HG02852 (cell line): ENCODE results near the gene COQ4.

ENCODE experiments used
- ATAC-seq: cut with Tn5 transposase; IDR thresholded peaks from one replicate; pipeline ENCODE4 v1.9.1; 2021; ENCODE audit warnings: mild to moderate bottlenecking, moderate library complexity; ENCODE audit not compliant: unreplicated experiment

COQ4 gene

DNA sequence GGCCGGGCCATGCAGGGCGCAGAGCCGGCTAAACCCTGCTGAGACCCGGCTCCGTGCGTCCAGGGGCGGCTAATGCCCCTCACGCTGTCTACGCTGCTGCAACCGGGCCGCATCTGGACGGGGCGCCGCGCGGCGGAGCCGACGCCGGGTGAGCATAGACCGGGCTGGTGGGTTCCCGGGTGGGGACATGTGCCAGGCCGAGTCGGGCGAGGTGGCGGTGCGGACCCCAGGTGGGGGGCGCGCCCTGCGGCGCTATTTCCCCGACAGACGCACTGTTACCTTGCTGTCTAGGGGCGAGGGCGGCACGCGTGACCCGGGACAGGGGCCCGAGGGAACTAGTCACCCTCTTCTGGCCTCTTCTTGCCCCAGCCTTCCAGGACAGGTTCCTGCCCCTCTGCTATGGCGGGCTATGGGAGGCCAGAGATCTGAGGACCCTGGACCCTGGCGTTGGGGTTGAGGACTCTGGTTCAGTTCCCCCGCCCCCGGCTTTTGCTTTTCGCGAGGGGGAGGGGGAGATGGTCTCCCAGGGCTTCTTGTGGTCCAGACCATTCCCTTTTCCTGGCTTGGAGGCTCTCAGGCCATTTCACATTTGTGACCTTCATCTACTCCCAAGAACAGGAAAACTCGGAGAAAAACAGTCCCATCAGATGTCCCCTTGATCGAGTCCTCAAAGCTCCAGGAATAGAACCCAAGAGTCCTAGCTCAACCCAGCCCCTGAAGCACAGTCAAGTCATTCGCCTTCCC is 18.2 kb downstream of the COQ4 start:
- no peak for ATAC-seq

DNA sequence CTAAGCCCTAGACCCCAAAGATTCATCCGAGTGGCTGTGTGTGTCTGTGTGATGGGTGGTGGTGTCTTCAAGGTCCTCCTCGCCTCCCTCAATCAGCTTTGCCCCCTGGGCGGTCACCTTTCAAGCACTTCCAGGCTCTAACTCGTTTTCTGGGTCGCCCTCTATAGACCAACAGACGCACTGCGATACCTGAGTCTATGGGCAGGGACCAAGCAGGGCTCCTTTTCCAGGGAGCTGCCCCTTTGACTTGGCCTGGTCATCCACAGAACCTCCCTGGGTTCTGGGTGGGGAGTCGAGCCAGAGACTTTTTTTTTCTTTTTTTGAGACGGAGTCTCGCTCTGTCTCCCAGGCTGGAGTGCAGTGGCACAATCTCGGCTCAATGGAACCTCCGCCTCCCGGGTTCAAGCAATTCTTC is 18.8 kb downstream of the COQ4 start:
- no peak for ATAC-seq

DNA sequence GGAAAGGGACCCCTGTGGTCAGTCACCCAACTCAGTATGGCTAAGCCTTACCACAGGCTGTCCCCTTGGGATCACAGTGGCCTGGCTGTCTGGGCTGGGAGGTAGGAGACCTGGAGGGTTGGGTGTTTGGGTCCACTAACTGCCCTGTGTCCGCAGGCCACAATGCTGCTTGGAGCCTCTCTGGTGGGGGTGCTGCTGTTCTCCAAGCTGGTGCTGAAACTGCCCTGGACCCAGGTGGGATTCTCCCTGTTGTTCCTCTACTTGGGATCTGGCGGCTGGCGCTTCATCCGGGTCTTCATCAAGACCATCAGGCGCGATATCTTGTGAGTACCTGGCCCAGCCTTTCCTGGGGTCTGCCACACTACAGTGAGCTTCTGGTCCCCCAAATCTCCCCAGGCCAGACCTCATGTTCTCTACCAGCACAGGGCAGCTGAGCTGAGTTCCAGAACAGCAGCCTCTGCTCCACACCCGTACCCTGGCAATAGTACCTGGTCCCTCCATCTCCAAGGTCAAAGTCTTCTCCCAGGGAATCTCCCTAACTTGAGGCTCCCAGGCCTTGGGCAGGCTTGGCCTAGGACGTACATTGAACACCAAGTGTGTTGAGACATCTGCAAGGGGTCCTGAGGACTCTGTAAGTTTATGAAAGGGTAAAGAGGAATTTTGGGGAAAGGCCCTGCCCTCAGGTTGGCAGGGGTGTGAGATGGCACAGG is 20.5 kb downstream of the COQ4 start:
- ATAC-seq, result no peak

DNA sequence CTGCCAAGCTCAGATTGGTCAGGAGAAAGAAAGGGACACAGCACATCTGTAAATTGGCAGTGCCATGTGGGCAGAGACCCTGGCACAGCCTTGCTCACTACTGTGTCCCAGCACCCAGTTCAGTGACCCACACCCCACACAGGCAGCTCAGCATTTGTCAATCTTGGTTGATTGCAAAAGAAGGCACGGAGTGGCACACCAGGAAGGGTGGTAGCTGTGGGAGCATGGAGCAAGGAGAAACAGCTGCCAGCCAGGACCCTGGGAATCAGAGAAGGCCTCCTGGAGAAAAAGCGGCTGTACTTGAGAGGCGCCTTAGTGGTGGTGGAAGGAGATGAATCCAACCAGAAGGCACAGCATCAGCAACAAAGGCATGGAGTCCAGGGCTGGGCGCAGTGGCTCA is 21.2 kb downstream of the COQ4 start:
- no peak for ATAC-seq

DNA sequence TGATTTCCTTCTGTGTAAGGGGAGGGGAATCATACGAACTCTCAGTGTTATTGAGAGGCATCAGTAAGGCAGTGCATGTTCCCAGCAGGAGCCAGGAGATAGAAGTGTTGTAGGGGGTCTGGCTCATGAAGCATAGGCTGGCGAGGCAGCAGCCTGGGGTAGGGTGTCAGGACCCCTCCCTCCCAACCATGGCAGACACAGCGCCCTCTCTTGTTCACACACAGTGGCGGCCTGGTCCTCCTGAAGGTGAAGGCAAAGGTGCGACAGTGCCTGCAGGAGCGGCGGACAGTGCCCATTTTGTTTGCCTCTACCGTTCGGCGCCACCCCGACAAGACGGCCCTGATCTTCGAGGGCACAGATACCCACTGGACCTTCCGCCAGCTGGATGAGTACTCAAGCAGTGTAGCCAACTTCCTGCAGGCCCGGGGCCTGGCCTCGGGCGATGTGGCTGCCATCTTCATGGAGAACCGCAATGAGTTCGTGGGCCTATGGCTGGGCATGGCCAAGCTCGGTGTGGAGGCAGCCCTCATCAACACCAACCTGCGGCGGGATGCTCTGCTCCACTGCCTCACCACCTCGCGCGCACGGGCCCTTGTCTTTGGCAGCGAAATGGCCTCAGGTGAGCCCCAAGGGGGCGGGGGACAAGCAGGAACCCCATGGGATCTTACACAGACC is 22.4 kb downstream of the COQ4 start:
- no peak for ATAC-seq

DNA sequence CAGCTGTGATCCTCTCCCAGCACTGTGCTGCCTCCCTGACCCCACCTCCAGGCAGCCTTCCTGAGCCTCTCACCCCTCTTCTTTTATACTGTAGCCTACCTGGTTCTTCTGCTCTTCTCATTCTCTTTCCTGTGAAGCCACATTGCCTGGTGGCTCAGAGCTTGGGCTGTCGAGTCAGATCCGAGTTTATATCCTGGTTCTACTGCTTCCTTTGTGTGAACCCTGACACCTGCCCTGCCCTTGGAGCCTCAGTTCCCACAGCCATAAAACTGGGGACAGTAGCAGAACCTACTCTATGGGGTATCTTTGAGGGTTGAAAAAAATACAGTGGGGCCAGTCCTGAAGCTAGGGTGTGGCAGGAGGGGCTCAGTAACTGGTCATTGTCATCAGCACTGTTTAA is 26.5 kb downstream of the COQ4 start:
- no peak for ATAC-seq

DNA sequence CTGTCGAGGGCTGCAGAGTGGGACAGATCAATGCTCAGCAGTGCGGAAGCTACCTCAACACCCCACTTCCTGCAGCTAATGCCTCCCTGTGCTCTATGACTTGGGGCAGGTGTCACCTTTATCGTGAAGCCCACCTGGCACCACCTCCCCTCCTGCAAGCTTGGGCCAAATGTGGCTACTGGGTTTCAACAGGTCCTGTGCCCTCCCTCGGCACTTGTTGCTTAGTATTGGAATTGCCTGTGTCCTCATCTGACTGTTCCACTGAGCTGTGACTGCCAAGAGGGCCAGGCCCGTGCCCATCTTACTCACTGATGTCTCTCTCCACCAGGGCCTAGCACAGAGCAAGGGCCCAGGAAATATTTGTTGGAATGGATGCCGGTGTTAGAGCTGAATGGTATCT is 27.1 kb downstream of the COQ4 start:
- ATAC-seq, result no peak

DNA sequence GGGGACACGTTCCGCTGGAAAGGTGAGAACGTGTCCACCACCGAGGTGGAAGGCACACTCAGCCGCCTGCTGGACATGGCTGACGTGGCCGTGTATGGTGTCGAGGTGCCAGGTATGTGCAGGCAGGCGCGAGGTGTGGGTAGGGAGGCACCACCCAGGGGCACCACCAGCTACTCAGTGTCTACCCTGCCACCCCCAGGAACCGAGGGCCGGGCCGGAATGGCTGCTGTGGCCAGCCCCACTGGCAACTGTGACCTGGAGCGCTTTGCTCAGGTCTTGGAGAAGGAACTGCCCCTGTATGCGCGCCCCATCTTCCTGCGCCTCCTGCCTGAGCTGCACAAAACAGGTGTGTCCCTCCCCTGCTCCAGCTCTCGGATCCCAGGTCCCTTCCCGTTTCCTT is 32.8 kb downstream of the COQ4 start:
- ATAC-seq, result no peak

DNA sequence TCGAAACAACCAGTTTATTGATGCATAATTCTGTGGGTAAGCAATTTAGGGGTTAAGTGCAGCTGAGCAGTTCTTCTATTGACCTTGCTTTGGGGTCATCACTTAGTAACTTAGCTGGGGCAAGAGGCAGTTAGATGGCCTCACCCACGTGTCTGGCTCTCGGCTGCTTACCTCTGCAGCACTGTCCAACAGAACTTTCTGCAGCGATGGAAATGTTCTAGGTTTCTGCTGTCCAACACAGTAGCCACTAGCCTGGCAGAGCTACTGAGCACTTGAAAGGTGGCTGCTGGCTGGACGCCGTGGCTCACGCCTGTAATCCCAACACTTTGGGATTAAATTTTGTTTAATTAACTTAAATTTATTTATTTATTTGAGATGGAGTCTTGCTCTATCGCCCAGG is 35.5 kb downstream of the COQ4 start:
- ATAC-seq, result no peak

DNA sequence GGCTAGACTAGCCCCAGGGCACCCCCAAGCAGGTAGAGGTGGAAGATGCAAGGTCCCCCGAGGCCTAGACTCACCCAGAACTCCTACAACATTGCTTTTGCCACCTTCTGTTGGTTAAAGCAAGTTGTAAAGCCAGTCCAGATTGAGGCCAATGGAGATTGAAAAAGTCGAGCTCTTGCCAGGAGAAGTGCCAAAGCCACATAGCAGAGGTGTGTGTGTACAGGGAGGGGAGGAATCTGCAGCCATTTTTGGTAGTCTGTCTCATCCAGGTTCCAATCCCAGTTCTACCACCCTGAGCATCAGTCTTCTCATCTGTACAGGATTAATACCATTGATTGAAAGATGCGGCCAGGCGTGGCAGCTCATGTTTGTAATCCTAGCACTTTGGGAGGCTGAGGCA is 36.2 kb downstream of the COQ4 start:
- no peak for ATAC-seq

DNA sequence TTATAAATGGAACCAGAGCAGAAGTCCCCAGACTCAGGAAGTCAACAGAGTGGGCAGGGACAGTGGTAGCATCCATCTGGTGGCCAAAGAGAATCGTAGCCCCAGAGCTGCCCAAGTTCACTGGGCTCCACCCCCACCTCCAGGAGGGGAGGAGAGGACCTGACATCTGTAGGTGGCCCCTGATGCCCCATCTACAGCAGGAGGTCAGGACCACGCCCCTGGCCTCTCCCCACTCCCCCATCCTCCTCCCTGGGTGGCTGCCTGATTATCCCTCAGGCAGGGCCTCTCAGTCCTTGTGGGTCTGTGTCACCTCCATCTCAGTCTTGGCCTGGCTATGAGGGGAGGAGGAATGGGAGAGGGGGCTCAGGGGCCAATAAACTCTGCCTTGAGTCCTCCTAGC is 38.2 kb downstream of the COQ4 start:
- no peak for ATAC-seq

DNA sequence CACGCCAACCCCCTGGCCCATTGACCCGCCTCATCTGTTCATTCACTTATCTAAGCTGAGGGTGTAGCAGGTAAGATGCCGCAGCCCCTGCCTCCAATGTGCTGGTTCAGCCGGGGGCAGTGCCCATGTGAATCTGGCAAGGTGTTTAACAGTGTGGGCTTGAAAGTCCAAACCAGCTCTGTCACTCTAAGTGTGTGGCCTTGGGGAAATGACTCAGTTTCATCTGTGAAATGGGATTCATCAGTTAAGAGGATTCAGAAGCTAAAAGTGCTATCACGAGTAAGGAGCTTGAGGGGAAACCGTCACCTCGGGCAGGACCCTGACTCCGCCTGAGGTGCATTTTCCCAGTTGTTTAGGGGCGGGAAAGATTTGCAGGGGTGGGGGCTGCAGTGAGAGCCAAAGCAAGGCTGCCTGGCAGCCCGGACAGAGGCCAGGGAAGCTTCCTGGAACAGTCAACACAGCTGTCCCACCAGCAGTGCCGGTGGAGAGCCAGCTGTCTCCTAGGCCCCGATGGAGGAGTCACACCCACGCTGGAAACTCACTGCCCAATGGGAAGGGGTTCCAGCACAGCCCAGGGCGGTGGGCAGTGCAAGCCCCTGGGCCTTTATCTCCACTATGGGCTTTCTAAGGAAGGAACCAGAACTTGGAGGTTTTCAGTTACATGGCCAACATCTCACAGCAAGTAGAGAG is 38.8 kb downstream of the COQ4 start:
- ATAC-seq, result no peak

DNA sequence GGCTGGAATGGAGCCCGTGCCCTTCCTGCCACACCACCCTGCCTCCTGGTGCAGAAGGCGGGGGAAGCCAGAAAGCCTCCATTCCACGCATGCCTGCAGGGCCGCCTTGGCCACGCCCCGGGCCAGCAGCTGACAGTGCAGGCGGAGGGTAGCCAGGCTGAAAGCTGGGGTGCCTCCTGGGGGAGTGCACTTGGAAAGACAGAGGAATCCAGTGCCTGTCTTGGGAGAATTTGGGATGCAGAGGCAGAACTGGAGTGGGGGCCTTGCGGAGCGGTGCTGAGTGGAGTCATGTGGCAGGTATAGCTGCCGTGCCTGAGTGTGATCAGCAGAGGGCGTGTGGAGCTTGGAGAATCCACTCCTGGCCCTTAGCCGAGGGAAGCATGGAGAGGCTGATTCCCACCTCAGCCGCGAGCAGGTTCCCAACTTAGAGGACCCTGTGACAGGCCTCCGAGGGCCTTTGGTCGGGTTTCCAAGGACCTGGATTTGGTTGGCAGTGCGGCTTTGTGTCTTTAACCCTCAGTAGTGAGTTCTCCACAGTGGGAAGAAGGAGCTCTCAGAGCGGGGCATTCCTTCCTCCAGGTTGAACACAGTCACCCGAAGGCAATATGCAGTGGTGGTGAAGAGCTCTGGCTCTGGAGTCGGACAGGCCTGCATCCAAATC is 39.5 kb downstream of the COQ4 start:
- ATAC-seq, result peak; percentile 68

DNA sequence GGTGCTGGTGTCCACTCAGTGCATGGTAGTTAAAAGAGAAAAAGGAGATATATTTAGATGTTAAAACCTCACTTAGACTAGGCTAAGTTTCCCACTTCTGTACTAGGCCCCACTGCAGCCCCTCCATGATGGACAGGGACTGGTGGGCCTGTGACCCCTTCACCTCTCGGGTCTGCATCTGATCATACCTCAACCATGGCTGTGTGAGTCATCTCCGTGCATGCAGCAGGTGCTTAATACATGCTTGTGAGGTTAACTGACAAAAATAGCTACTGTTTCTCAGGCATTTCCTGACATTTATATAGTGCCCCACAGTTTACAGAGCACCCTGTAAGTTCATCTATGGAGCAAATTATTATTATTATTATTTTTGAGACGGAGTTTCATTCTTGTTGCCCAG is 40.1 kb downstream of the COQ4 start:
- no peak for ATAC-seq

DNA sequence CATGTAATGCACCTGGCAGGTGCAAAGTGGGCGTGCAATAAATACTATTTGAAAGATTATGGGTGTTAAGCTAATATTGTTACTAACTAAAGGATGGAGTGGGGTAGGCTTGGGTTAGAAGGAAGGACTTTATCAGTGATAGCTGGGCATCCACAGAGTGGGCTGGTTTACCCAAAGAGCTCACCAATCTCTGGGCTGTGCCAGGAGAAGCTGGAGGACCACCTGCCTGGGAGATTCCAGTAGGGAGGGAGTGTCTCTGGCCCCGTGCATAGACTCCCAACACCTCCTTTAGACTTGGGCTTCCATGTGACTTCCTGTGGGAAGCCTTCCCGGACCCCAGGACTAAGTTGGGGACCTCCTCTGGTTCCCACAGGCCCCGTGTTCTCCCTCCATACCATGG is 42.9 kb downstream of the COQ4 start:
- no peak for ATAC-seq

DNA sequence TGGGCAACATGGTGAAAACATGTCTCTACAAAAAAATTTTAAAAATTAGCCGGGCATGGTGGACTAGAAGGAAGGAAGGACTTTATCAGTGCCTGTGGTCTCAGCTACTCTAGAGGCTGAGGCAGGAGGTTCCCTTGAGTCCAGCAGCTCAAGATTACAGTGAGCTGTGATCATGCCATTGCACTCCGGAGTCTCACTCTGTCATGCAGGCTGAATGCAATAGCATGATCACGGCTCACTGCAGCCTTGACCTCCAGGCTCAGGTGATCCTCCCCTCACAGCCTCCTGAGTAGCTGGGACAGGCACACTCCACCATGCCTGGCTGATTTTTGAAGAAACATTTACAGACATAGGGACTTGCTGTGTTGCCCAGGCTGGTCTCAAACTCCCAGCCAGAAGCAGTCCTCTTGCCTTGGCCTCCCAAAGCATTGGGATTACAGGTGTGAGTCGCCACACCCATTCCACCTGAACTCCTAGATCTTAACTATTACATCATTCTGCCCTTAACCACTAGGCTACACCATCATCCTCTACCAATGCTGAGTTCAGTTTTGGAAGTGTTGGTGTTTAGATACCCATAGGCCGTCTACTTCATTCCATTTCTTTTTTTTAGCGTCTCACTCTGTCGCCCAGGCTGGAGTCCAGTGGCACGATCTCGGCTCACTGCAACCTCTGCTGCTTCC is 46.5 kb downstream of the COQ4 start:
- ATAC-seq, result no peak

DNA sequence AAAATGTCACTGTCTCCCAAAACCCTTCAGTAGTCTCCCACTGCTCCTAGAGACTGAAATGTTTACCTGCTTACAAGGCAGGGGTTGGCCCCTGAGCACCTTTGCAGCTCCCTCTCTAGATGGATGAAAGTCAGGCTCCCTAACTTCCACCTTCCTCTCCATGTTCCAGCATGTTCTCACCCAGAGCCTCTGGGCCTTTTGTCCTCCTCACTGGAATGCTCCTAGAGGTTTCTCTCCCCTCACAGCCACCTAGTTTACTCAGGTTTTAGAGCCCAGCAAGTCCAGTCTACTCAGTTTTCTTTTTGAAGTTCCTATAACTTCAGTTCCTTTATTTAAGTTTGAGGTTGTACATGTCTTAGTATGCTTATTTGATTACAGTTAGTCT is 47.7 kb downstream of the COQ4 start:
- no peak for ATAC-seq

DNA sequence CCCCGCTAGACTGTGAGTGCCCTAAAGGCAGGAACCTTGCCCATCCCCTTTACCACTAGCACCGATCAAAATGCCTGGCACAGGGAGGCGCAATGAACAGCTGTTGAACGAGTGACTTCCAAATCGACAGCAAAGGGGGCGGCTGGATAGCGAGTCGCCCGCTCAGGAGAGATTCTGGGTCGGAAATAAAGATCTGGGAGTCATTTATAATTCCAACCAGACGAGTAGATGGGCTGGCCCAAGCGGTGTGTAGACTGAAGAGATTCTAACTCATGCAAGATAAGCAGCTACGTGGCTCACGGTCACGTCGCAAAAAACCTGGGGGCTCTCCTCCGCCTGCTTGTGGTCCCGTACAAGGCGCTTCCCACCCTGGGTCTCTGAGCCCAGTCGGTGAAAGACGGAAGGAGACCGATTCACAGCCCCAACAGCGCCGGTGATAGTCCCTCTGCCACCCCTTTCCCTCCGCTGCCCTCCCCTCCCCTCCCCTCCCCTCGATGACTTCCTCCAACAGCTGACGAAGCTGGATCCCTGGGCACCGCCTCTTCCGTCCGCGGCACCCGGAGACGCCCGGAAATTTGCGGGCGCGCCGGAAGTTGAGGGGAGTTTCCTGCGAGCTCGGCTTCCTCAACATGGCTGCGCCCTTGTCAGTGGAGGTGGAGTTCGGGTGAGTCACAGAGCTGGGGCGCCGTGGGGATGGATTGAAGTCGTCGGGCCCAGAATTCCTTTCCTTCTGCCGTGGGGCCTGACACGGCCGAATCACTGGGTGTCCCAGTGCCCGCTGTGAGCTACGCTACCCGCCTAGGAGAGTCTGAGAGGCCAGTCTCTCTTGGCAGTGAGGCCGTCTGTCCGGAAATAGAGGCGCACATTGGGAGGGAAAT is 48.4 kb downstream of the COQ4 start, which contains the start of gene URM1:
Gene URM1, plus strand, starts transcription at position 623 of the 878 bp plus-strand sequence. Its CDS starts 7 bp downstream, at position 630.
- ATAC-seq, result peak; percentile 90

DNA sequence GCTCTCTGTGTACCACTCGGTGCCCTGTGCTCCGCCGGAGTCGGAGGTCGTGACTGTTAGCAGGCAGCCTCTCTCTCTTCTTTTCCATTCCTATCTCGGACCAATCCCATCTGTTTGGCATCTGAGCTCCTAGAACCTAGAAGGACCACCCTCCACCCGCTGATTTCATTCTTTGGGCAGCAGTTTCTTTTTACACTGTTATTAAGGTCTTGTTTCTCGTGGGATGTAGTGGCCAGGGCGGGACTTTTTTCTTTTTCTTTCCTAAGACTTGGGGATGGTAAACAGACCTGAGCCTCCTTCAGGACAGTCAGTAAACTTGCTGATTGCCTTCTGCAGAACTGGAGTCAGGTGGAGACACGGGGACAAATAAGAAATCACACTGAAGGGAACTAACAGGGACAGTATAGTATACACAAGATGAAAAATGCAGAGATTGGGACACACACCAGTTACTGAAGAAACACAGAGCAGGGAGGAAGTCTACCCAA is 49.0 kb downstream of the COQ4 start:
- no peak for ATAC-seq
